Stimulated activated naive CD8-positive, alpha-beta T cell treated with anti-CD3 and anti-CD28 coated beads, Interleukin-15, Interleukin-2, amounts not matched to agents 100 U/mL and 50 U/mL, for 24 hours (primary cell): ENCODE results near the gene PRDX3.

ENCODE experiments used
- ATAC-seq: fragments of 150-1000 bp; cut with Tn5 transposase; one replicate; pipeline ENCODE4 v1.10.0; 2021
- DNase-seq: peaks from one replicate; pipeline ENCODE4 v3.0.0; 2021

The PRDX3 gene

DNA sequence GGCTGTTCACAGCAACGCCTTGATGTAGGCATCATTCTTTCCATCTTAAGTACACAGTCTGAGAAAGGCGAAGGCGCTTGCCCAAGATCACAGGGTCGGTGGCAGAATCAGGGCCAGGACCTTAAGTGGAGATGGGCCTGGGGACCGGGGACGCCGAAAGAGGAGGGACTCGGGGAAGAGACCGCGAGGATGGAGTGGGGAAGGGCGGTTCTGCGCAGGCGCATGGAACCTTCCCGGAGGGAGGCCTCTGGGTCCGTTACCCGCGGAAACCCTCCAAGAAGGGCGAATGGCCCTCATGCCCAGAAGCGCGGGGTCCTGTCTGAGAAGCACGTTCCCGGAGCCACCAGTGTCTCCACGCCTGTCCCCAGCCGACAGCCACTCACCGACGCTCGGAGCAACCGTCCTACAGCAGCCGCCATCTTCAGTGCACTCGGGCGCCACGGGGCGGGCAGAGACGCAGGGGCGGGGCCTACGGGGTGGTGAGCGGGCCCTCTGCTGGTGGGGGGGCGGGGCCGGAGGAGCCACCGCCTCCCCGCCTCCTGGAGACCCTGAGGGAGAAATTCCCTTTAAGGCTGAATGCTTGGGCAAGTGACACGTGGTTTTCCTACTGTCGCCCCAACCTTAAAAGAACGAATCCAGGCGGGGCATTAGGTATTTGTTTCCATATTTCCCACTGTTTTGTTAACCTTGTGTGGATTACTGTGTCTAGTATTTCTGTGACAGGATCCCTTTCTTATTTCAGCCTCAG is at the start of gene PRDX3:
PRDX3 (minus strand) TSS at position 441 of the 748 bp plus-strand sequence; CDS start at position 419, 22 bp downstream.
- DNase-seq, result peak; percentile 97
- ATAC-seq, result peak; percentile 95

DNA sequence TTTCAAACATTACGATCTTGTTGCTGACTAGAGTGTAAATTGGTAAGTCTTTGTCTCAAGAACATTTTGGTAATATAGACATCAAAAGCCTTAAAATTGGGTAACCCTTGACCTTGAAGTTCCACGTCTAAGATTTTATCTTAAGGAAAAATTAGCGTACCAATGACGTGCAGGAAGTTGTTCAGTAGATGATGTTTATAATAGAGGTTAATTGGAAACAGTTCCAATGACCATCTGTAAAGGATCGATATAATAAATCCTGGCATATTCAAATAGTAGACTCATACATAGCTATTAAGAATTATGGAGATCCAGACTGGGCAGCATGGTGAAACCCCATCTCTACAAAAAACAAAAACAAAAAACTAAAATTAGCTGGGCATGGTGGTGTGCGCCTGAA is 49.2 kb upstream of the PRDX3 start:
- ATAC-seq (no peak), DNase-seq (no peak)

DNA sequence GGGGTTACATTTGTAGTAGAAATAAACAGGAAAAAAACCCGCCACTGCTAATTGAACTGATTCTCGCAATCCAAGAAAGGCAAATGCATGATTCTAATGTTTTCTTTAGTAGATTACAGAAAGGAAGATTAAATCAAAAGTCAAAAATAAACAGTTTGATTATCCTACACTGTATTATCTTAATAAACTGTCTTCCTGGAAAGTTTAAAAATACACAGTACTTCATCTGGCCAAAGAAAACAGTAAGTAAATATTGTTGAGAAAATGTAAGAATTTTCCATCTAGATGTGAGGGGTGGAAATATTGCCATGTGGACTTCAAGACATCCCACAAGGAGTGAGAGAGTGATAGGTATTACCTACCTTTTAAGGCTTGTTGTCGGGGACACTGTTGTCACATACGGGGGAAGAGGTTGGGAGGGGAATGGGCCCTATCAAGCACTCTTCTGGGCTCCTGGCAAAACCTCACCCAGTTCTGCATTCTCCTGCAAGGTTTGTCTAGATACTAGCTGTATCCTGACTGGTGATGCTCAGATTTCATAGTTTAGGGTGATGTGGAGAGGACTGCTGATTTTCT is 46.6 kb upstream of the PRDX3 start:
- ATAC-seq (no peak), DNase-seq (no peak)

DNA sequence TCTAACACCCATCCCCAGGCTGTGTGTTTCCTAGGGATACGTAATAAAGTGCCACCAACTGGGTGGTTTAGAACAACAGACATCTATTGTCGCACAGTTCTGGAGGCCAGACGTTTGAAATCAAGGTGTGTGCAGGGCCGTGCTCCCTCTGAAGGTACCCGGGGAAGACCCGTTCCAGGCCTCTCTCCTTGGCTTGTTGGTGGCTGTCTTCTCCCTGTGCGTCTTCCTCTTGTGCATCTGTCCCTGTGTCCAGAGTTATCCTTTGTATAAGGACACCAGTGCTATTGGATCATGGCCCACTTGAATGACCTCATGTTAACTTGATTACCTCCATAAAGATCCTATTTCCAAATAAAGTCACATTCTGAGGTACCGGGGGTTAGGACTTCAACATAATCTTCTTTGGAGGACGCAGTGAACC is 44.4 kb upstream of the PRDX3 start:
- DNase-seq (no peak), ATAC-seq (no peak)

DNA sequence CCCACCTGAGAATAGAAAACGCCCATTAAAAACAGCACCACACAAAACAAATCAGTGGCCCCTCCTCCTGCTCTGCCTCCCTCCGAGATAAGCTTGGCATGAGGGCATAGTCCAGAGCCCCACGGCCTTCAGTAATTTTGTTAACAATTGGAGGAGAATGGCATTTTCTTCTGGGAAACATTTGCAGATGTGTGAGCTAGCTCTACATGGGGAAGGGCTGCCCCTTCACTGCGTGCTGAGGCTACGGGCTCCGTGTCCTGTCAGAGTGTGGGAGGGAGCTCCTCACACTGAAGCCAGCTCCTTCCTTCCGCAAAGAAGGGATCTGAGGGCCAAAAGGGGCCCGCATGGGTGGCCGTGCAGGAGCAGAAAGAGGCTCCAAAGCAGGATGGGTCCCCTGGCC is 43.9 kb upstream of the PRDX3 start:
- DNase-seq (no peak), ATAC-seq (no peak)

DNA sequence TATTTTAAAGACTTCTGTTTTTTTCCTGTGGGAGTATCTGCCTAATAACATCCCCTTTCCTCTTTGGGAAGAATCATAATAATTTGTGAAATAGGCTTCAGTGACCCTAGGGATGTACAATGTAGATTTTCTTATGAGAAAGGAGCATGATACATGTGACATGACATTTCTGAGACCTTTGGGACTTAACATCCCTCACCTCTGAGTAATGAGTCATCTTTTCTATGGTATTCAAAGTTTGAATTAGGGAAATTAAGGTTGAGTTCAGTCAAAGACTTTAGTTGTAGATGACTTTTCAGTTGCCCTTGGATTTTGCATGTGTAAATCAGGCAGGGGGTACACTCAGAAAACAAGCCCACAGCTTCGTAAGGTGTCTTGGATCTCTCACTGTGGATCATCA is 43.1 kb upstream of the PRDX3 start:
- DNase-seq (no peak), ATAC-seq (peak; percentile 83)

DNA sequence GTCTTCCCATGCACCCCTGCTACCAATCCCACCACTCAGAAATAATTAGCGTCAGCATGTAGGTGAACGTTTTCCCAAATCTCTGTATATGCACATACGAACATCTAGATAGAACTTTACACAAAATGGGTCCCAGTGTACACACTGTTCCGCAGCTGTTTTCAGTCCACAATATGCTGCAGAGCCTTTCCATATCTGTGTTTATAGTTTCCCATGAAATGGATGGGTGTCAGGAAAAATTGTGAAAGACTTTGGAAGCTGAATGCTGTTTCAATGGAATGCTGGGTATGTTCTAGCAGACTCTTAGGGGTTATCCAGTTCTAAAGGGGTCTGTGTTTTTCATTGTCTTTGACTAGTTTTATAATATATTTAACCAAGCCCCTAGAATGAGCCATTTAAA is 42.6 kb upstream of the PRDX3 start:
- ATAC-seq (no peak), DNase-seq (no peak)

DNA sequence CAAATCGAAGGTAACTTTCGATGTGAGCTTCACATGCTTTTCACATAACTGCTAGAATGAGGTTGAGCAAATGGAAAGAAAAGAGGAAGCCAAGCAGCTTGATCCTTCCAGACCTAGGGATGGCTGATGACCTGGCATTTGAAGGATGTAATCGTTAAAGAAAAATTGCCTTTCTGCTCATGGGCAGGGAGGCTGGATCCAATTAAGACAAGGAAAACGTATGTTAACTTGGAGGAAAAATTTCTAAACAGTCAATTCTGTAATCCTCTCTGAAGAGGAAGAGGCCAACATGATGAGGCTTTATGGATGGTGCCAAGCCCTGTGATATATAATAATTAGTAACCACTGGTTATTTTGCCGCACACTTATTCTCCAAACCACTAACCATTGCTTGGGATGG is 41.3 kb upstream of the PRDX3 start:
- DNase-seq (no peak), ATAC-seq (no peak)

DNA sequence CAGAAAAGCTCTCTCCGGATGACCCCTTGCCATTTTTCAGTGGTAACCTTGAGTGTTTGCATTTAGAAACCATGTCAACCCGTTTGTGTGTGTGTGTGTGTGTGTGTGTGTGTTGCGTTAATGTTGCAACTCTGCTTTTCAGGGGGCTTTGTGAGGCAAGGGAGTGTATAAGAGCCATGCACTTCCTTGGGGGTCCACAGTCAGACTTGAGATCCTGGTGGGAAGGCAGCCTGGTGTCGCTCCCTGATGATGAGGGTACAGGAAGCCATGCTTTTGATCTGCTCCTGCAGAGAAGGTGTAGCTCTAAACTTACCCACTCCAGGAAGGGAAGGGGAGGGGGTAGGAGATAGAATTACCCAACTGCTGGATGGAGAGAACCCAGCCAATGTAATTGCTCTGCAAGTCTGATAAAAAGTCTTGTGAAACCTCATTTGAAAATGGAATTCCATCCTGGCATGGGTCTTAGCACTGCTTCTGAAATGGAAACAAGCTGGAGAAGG is 39.4 kb upstream of the PRDX3 start:
- ATAC-seq, result no peak

DNA sequence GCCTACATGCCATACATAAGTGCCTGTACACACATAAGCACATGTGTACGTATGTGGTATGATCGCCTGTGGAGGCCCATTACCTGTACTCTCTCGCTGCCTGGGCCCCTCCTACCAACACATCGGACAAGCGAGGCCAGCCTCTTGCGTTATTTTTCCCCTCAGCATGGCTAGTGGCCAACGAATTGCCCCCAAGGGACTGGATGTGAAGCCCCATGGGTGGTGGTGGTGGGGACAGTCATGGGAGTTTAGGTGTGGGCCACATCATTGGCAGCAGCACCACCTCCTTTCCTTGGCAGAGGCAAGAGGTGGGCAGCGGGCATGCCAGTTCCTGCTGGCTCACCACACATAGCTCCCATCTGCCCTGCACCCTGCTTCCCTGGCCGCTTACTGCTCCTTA is 38.8 kb upstream of the PRDX3 start:
- DNase-seq (no peak), ATAC-seq (no peak)

More for the DNA sequence above, 39.4 kb upstream of the PRDX3 start:
- DNase-seq, result no peak

DNA sequence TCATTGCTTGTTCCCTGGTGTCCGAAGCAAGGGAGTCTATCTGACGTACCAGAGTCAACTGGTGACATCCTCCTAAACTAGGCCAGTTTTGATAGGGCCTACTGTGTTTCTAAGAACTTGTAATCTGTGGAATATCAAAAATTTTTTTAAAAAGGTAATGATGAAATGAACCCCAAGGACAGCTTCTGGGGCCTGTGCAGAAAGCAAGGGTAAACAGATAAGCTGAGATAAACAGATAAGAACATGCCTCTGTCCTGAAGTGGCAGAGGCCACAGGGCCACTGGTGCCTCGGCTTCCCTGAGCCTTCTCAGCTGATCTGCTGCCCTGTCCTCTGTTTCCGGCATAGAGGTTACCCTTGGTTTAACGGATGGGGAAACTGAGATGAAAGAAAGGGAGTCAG is 37.5 kb upstream of the PRDX3 start:
- DNase-seq, result no peak
- ATAC-seq, result no peak

DNA sequence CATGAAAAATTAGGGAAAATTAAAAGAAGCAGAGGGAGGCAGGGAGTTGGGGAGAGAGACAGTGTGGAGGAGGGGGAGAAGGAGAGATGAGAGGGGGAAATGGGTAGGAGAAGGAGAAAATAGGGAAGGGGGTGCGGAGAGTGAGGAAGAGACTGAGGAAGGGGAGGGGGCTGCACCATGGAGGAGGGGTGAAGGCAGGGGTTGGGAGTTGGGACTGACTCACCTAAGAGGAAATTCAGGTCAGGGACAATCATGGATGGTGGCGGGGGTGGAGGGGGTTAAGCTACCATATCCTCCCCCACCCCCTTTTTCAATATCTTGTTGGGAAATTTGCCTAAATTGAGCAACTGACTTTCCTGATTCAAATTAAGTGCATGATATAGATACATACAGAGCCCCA is 36.8 kb upstream of the PRDX3 start:
- DNase-seq (no peak), ATAC-seq (no peak)

DNA sequence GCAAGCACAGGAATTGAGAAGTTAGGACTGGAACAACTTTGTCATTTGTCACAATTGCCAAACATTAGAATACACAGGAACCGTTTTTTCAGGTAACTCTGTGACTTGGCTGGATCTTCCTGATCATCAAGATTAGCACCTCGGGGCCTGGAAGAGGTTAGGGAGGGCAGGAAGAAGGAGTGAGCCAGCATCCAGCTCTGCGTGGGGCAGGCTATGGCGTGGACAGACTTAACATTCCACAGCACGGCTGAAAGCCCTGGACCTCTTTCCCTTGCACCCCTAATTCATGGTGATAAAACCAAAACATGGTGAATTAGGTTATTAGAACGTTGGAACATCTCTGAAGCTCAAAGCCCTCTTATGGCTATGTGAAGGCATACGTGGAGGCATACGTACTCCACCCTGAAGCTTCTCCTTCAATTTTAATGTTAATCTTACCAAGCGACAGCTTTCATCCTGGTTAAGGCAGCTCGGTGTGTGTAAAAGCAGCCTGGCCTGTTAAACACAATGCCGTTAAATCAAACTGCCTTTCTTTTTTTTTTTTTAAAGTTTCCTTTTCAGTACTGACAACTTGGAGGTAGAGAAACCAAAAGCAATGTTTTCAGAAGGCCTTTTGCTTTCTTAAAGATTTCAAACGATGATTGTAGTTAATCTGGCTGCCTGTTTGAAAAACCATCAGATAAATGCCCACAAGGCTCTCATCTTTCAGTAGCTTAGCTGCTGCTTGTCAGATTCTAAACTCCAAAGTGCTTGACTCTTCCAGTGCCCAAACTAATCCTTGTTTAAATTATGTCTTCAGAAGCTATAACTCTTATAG is 33.2 kb upstream of the PRDX3 start:
- peak; percentile 22 for DNase-seq
- ATAC-seq, result no peak

DNA sequence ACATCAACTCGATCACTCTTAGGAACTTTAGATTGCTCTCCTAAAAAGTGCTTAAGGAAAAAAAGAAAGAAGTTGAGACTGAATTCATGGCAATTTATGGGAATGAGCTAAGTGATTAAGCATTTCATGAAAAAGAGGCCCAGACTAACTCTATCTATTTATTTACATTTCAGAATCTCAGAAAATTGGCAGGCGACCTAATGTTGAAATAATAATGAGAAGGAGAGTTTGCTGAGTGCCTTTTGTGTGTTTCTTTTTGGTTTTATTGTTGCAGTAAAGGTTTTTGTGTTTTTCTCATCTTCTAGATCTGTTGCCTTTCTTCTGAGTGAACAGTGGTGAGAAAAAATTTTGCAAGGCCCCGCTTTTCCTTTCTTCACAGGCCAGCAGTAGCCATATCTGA is 32.6 kb upstream of the PRDX3 start:
- no peak for DNase-seq
- ATAC-seq, result no peak

DNA sequence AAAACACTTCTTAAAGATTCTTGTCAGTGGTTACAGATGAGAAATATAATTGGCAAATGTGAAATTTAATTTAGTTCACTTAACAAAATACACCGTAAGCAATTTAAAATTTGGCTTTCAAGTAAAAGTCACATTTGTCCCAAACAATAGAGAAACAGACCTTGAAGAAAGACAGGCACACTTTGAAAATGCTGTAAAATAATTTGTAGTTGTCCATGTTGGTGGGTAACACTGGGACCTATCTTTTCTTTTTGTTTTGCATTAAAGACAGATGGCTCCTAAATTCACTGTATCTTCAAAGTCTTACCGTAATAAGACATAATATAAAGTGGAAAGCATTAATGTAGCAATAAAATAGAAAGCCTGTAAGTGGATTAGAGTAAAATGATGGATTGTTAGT is 32.0 kb upstream of the PRDX3 start:
- DNase-seq (no peak), ATAC-seq (no peak)

DNA sequence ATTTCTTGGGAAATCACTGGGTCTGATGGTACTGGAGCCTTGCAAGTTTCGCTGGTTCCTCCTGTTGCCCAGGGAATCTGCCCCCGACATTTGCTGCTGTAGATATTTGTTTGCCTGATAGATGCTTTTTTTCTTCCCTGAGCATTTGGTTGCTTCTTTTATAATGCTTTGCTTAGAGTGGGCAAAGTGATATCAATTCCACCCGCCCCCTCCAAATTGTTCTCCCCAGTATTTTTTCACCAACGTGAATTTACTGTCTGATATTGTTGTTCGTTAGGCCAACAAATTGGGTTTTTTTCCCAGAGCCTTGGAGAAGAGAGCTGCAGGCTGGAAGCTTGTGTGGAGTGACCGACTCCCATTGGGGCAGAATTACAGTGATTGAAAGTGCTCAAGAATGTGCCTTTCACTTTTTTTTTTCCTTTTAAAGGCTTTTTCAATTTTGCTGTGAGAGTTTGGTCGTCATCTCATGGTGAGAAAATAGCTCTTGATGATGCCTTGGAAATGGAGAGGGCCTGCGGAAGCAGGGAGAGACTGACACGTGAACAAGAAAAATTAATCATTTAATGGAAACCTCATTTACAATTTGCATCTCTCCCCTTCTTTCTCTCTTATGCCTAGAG is 31.2 kb upstream of the PRDX3 start:
- DNase-seq (no peak), ATAC-seq (no peak)

DNA sequence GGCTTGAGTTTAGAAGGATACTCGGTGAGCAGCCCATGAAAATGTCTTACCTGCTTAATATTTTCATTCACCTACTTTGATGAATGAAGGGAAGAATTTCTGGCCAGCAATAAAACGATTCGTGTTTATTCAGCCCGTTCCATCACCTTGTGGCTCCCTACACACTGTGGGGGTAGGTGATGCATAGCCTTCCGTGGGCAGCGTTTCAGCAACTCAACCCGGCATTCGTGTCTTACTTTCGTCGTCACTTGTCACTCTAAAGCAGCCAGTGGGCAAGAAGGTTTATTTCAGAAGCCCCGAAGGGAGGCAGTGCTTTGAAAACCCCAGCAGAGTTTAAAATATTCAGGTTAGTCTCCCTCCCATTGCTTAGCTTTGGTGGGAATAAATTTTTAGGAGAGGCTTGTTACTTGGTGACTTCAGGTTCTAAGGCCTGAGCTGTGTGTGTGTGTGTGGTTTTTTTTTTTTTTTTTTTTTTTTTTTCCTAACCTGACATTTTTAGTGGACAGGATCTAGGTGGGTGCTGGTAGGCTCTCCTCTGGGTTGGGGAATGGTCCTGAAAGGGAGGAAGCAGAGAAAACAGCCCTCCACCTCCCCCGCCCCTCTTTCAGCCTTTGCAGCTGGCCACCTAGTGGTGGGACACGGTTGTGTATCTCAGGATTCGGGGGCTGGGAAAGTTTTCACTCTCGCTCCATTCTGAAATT is 30.6 kb upstream of the PRDX3 start:
- ATAC-seq (peak; percentile 25), DNase-seq (peak; percentile 79)

DNA sequence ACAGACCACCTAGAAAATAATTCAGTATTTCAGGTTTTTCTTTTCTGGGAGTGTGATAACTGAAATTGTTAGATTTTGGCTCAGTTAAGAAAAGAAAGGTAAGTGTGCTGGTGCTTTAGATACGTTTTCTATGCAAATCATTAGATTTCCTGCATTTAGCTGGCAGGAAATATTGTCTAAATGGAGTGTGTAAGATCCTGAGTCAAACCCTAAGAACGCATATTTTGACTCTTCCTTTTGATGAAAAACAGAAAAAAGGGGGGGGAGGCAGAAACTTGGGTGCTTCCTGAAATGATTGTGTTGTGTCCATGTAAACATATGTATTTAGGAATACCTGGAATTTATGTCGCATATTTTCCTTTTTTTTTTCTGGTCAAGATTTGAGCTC is 29.9 kb upstream of the PRDX3 start:
- DNase-seq (no peak), ATAC-seq (no peak)

DNA sequence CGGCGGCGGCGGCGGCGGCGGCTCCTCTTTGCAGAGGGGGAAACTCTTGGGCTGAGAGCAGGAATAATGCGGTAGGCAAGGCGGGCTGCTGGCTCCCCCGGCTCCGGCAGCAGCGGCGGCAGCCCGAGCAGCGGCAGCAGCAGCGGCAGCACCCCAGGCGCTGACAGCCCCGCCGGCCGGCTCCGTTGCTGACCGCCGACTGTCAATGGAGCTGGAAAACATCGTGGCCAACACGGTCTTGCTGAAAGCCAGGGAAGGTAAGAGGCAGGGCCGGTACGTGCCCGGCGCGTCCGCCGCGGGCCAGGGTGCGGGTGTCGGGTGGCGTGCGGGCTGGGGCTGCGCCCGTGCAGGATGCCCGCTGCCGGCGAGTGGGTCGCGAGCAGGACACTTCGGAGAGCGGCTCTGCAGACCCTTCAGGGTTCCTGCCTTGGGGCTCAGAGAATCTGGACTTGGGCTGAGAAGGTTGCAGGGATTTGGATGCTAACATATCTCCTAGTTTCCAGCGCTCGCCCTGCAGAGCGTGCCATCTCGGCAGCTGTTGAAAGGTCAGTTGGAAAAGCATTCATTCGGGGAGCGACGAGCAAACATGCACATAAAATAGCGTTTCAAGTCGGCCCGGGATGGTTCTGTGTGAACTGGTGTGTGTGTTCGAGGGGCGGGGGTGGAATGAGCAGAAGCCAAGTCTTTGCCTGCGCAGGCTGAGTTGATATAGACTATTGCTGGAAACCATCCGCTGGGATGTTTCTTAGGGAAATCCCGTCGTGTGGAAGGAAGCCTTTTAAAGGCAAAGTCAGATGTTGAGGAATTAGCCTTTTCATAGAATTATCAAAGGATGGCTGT is 29.3 kb upstream of the PRDX3 start:
- DNase-seq (peak; percentile 58), ATAC-seq (no peak)

DNA sequence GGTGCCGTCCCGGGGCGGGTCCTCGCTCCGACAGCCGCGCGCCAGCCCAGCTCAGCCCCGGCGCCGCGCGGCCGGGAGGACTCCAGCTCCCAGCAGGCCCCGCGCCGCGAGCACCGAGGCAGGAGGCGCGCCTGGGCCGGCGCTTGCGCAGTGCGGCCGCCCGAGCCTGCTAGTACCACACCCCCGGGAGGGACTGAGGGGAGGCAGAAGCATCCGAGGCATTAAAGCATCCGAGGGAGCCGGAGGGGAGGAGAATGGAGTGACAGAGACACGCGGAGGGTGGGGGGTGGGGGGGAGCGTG is 28.7 kb upstream of the PRDX3 start, which contains the start of gene GRK5:
GRK5 (plus strand) TSS at position 206 of the 301 bp plus-strand sequence. CDS start 347 bp downstream, outside the sequence.
- peak; percentile 89 for ATAC-seq
- DNase-seq, result peak; percentile 94
